GM10248 (cell line): ENCODE results near the gene ZNF655.
"Not testable (repeated sequence)": the region's sequence is repeated elsewhere in the genome, so short reads cannot be mapped to it uniquely, and the experiment has no call there.

ENCODE experiments used
- CTCF ChIA-PET: fragments of 300-600 bp; sonication (Branson Sonifier 250); formaldehyde crosslinking; extraction: SDS; loops from one replicate; lab custom pipeline; 2021; ENCODE audit warnings: antibody characterized with exemption; lab: Yijun Ruan, JAX
- POLR2A ChIA-PET: fragments of 350-650 bp; sonication (Branson Sonifier 250); formaldehyde crosslinking; extraction: SDS; loops from one replicate; lab custom pipeline; 2020; ENCODE audit warnings: antibody characterized with exemption; lab: Yijun Ruan, JAX
- DNase-seq: peaks from one replicate; pipeline ENCODE4 v3.0.0; 2012; ENCODE audit errors: extremely low spot score
- CTCF ChIP-seq: IDR thresholded peaks from 2 replicates; pipeline ENCODE4 v1.5.1; 2012; ENCODE audit warnings: mild to moderate bottlenecking, low read depth; ENCODE audit errors: extremely low read depth, missing control alignments, control extremely low read depth

ZNF655 gene

DNA sequence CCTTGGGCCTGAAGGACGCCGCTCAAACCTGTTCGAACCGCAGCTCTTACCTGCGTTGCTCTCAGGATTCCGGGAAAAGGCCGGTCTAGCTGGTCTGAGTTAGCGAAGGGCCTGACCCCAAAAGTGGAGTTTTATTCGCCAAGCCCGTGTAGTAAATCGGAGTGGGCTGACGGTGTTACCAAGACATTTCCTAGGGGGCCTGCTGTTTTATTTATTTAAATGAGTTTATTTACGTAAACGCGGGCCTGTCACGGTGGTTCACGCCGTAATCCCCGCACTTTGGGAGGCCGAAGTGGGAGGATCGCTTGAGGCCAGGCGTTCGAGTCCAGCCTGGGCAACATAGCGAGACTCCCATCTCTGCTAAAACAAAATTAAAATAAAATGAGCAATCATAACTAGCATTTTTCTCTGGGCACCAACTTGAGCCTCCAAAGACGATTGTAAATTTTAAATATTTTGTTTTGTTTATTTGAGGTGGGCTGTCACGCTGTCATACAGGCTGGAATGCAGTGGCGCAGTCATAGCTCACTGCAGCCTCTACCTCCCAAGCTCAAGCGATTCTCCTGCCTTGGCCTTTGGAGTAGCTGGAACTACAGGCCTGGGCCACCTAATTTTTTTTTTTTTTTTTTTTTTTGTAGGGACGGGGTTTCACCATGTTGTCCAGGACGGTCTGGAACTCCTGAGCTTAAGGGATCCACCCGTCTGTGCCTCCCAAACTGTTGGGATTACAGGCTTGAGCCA, 903 bp downstream of the ZNF655 start:
- CTCF ChIA-PET: interaction anchor here (0.9 to 1.4 kb wide), 3 partner anchors 36 to 350 kb away, joined by 3 to 4 read pairs (median 3); no protein-coding TSS in a partner anchor

DNA sequence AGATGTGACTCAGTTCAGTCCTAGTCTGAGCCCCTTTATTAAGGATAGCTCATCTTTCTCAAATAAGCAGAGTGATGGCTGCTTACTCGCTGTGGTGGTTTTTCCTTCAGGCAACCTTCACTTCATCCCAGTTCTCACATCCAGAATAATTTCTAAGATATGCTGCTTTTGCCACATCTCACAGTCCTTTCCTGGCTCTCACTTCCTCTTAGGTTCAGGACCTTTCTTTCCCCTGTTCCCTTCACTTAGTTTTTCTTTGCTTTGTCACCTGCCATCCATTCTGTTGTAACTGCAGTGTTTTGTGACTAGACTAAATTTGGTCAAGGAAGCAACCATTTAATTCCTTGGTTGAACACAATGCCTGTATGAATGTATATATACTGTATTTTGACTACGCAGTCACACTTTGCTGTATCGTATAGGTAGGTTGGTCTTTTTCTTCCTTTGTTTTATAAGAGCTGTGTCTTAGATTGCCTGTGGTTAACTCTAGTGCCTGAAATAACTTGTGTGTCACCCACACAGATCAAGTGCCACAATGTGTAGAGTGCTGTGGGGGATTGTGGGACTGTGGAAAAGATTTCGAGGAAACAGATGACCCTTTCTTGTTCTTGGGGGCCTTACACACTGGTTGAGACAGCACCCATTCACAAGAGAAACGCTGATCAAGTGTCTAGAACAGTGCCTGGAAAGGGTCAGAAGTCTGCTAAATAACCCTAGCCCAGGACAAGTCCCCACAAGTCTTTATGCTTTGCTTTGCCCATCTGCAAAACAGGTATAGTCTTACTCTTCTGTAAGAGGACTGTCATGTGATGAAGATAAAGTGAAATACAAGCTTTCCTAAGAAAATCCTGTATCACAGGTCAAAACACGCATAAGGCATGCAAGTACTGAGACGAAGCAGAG, 2.6 kb downstream of the ZNF655 start:
- ChIA-PET POLR2A (interaction anchor here (0.6 kb wide), 1 partner anchor 61 kb away, joined by 3 read pairs; the partner anchor contains the start of gene ZNF394), CTCF (no interaction called here)
- no peak for TF ChIP-seq CTCF
- DNase-seq: no peak

More for the DNA sequence above, 903 bp downstream of the ZNF655 start:
- POLR2A ChIA-PET: interaction anchor here (0.6 to 1.2 kb wide), 2 partner anchors 12 to 60 kb away, joined by 3 to 4 read pairs; partner anchors contain the start of gene ZNF394
- TF ChIP-seq CTCF: no peak
- DNase-seq: no peak

DNA sequence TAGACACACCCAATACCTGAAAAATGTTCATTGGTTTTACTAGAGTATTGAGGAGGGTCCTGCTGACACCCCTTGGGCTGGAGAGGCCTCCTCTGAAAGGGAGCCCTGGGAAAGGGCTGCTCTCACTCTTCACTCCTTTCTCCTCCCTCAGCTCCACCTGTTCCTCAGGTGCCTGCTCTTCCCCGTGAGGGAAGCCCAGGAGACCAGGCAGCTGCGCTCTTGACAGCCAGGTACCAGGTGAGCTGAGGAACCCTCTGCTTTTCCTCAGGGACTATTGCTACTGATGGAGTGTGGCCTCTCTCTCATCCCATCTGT, 3.3 kb downstream of the ZNF655 start:
- POLR2A ChIA-PET: no interaction called here
- CTCF ChIA-PET: no interaction called here
- no peak for DNase-seq
- TF ChIP-seq CTCF: no peak

GRCh38 chr7:99562114-99562784, 3.8 kb downstream of the ZNF655 start:
- DNase-seq: no peak
- CTCF ChIA-PET: no interaction called here
- POLR2A ChIA-PET: no interaction called here
- no peak for TF ChIP-seq CTCF

DNA sequence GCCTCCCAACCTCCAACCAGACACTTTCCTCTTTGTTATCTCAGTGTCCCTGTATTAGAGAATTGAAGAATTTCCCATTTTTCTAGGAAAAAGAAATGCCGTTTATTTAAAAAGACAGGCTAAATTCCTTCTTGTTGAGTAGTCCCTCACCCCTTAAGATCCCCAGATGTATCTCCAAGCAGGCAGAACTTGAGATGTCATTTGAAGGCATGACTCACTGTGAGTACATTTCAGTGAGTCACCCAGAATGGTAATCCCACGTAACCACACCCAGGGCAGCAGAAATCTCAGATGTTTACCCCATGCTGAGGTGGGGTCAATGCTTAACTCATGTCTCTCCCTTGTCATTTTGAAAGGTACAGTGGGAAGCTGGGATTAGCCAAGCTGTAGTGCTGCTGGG, 4.4 kb downstream of the ZNF655 start:
- POLR2A ChIA-PET: no interaction called here
- CTCF ChIA-PET: no interaction called here
- TF ChIP-seq CTCF: no peak
- no peak for DNase-seq

GRCh38 chr7:99563650-99564049, 5.2 kb downstream of the ZNF655 start:
- TF ChIP-seq CTCF: no peak
- no peak for DNase-seq
- CTCF ChIA-PET: no interaction called here
- POLR2A ChIA-PET: no interaction called here

DNA sequence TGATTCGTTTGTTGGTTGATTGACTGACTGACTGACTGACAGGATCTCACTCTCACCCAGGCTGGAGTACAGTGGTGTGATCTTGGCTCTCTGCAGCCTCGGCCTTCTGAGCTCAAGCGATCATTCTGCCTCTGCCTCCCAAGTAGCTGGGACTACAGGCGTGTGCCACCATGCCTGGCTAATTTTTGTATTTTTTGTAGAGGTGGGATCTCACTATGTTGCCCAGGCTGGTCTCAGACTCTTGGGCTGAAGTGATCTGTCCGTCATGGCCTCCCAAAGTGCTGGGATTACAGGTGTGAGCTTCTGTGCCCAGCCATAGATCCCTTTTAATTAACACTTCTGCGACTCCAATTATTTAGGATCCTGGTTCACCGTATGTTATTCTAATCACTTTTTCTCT, 10.3 kb downstream of the ZNF655 start:
- POLR2A ChIA-PET, DNase-seq: not testable (repeated sequence)
- CTCF ChIA-PET: interaction anchor here (1.2 kb wide), 2 partner anchors 10 to 11 kb away, joined by 3 read pairs; partner anchors contain the start of gene ZNF655
